Measurements from ENCODE around the gene NAPEPLD. TPM values are rescaled to one million over a fixed set of nuclear protein-coding genes. Genes with fewer than 3 reads are reported as not detected.

Gene NAPEPLD
- polyA plus RNA-seq, 1 donor (not counting 4 experiments of a cell fraction or from before 2014, with no cell fraction given): 3.8 TPM

DNA sequence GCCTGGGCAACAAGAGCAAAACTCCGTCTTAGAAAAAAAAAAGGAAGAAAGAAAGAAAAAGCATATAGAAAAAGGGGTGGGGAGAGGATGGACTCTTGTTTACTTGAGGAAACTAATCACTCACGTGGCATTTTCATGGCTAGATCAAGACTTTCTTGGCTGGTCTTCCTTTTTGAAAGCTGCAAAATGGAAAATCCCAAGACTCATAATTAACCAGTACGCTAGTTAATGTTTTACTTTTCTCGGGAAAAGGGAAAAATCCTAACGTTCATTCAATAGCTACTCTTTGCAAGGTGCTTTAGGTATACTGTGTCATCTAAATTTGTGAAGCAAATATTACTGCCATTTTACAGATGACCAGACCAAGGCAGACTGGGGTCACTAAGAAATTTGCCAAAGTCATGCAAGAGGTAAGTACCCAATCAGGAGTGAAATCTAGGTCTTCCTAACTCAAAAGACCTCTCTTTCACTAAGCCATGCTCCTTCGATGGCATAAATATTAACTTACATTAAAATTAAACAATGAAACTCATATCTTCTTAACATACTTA is 24.4 kb downstream of the NAPEPLD start:
- no peaks in the 10 kb centered on the region for H3K79me2 ChIP-seq (ENCODE audit: control insufficient read depth, insufficient read depth, low read length)
- no peak overlapping the region for H3K4me3 ChIP-seq (ENCODE audit: control insufficient read depth in 2 of 3, extremely low read depth in 1 of 3, insufficient read depth in 2 of 3, low read depth in 1 of 3, low read length in 3 of 3)
- no peak overlapping the region for H3K9ac ChIP-seq (ENCODE audit: control insufficient read depth, extremely low read depth, insufficient read depth, low read length)
- H3K27ac ChIP-seq (ENCODE audit: control insufficient read depth, insufficient read depth, low read length): no peak overlapping the region
- no peak overlapping the region for H2AFZ ChIP-seq (ENCODE audit: control insufficient read depth, low read length)
- no peaks in the 10 kb centered on the region for H3K27me3 ChIP-seq (ENCODE audit: control insufficient read depth, extremely low read depth, insufficient read depth, low read length)
- no peaks in the 10 kb centered on the region for H3K4me1 ChIP-seq (ENCODE audit: control insufficient read depth, extremely low read depth, insufficient read depth, low read length)
- FAIRE-seq: no peak
- dilution Hi-C loops (cut with MboI; ENCODE audit: extremely low pct_ligation_motif_present, low sequenced_read_pairs): no loop called here
- TF ChIP-seq CTCF (optimal IDR thresholded peaks at IDR 0.05 in 1 of 3, IDR thresholded peaks at IDR 0.05 in 1 of 3, conservative IDR thresholded peaks at IDR 0.05 in 1 of 3; ENCODE audit: extremely low read depth in 1 of 3, insufficient read depth in 2 of 3, low read length in 3 of 3) (no peak), EZH2 (IDR thresholded peaks at IDR 0.05; ENCODE audit: low read length) (no peak)
- no peak for DNase-seq (ENCODE audit: low read depth, low spot score)
- no peaks in the 10 kb centered on the region for H3K9me1 ChIP-seq (ENCODE audit: control insufficient read depth, extremely low read depth, insufficient read depth, low read length)
- no peak overlapping the region for H3K4me2 ChIP-seq (ENCODE audit: control insufficient read depth, extremely low read depth, insufficient read depth, low read depth, low read length)
- no peaks in the 10 kb centered on the region for H4K20me1 ChIP-seq (ENCODE audit: control insufficient read depth, extremely low read depth, insufficient read depth, low read length)
- H3K36me3 ChIP-seq (ENCODE audit: control insufficient read depth in 2 of 2, extremely low read depth in 1 of 2, insufficient read depth in 2 of 2, low read length in 2 of 2): peaks cover 0 to 2% of the 10 kb centered on the region in 2 experiments
- no peaks in the 10 kb centered on the region for H3K9me3 ChIP-seq (ENCODE audit: control insufficient read depth, low read depth, low read length)

DNA sequence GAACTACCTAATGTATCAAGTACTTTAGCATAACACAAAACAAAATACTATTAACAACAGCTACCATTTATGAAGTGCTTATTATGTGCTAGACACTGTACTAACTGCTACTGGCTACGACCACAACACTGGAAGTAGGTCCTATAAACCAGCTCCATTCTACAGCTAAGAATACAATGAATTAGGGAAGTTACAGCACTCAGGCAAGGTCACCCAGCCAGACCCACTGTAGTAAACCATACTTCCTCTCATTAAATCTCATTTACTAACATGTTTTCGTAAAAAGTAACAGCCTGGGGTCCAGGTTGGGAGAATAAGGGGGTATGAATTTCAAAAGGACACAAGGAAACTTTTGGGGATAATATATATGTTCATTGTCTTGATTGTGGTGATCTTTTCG is 25.4 kb downstream of the NAPEPLD start:
- dilution Hi-C loops (cut with MboI; ENCODE audit: extremely low pct_ligation_motif_present, low sequenced_read_pairs): no loop called here

More for the DNA sequence above, 25.4 kb downstream of the NAPEPLD start:
- Histone ChIP-seq H3K36me3 (ENCODE audit: control insufficient read depth in 2 of 2, extremely low read depth in 1 of 2, insufficient read depth in 2 of 2, low read length in 2 of 2) (peaks cover 0 to 2% of the 10 kb centered on the region in 2 experiments), H4K20me1 (ENCODE audit: control insufficient read depth, extremely low read depth, insufficient read depth, low read length) (no peaks in the 10 kb centered on the region), H3K9me3 (ENCODE audit: control insufficient read depth, low read depth, low read length) (no peaks in the 10 kb centered on the region), H3K27me3 (ENCODE audit: control insufficient read depth, extremely low read depth, insufficient read depth, low read length) (no peaks in the 10 kb centered on the region), H3K4me1 (ENCODE audit: control insufficient read depth, extremely low read depth, insufficient read depth, low read length) (no peaks in the 10 kb centered on the region), H3K79me2 (ENCODE audit: control insufficient read depth, insufficient read depth, low read length) (no peaks in the 10 kb centered on the region), H2AFZ (ENCODE audit: control insufficient read depth, low read length) (no peak overlapping the region), H3K4me3 (ENCODE audit: control insufficient read depth in 2 of 3, extremely low read depth in 1 of 3, insufficient read depth in 2 of 3, low read depth in 1 of 3, low read length in 3 of 3) (no peak overlapping the region), H3K27ac (ENCODE audit: control insufficient read depth, insufficient read depth, low read length) (no peak overlapping the region), H3K9me1 (ENCODE audit: control insufficient read depth, extremely low read depth, insufficient read depth, low read length) (no peaks in the 10 kb centered on the region), H3K9ac (ENCODE audit: control insufficient read depth, extremely low read depth, insufficient read depth, low read length) (no peak overlapping the region), H3K4me2 (ENCODE audit: control insufficient read depth, extremely low read depth, insufficient read depth, low read depth, low read length) (no peak overlapping the region)
- no peak for TF ChIP-seq CTCF (optimal IDR thresholded peaks at IDR 0.05 in 1 of 3, IDR thresholded peaks at IDR 0.05 in 1 of 3, conservative IDR thresholded peaks at IDR 0.05 in 1 of 3; ENCODE audit: extremely low read depth in 1 of 3, insufficient read depth in 2 of 3, low read length in 3 of 3)
- FAIRE-seq (no peak), DNase-seq (ENCODE audit: low read depth, low spot score) (no peak)
